ENCODE data around the gene INSIG1.

- TF ChIP-seq CTCF (IDR thresholded peaks at IDR 0.05): no peak
- TF ChIP-seq POLR2A (IDR thresholded peaks at IDR 0.05): no peak
These were observed 18.9 kb downstream of the INSIG1 start for GRCh38 chr7:155316427-155317113.
